K562 (cell line): ENCODE data around the gene DGKE. TPM values are rescaled to one million over a fixed set of nuclear protein-coding genes. Genes with fewer than 3 reads are reported as not detected.
A peak's percentile ranks its signal among the peaks of the same experiment; 100 is the strongest.

Experiments
- ATF7 ChIP-seq: fragments of 450-650 bp; IDR thresholded peaks from 2 replicates; pipeline ENCODE4 v1.7.1; 2014; ENCODE audit warnings: mild to moderate bottlenecking, moderate library complexity
- CXXC5 ChIP-seq: fragments of 250-450 bp; sonication (Bioruptor Pico); IDR thresholded peaks from 2 replicates; pipeline ENCODE4 v1.8.0; 2022; ENCODE audit warnings: inconsistent platforms, mild to moderate bottlenecking, moderate library complexity
- ETV1 ChIP-seq: fragments of 450-650 bp; conservative IDR thresholded peaks from 2 replicates; pipeline ENCODE4 v1.6.1; 2016; ENCODE audit warnings: missing genetic modification characterization, control low read depth, low read depth, missing compliant biosample characterization
- GABPB1 ChIP-seq: sonication (generic); formaldehyde crosslinking; IDR thresholded peaks from 2 replicates; pipeline ENCODE4 v1.8.0; 2022; ENCODE audit warnings: mild to moderate bottlenecking, missing genetic modification reagents
- HNRNPUL1 ChIP-seq: fragments of 200-400 bp; formaldehyde crosslinking; IDR thresholded peaks from 2 replicates; pipeline ENCODE4 v1.6.1; 2017; ENCODE audit warnings: low read length
- KDM1A ChIP-seq, 2 experiments: fragments of 450-650 bp; IDR thresholded peaks; 2 replicates each; pipeline ENCODE4 v1.6.1; 2016; ENCODE audit warnings: mild to moderate bottlenecking in 2 of 2
- L3MBTL2 ChIP-seq: fragments of 450-650 bp; IDR thresholded peaks from 2 replicates; pipeline ENCODE4 v1.6.1; 2016; ENCODE audit warnings: mild to moderate bottlenecking, moderate library complexity
- POLR2G ChIP-seq: fragments of 200-400 bp; formaldehyde crosslinking; IDR thresholded peaks from 2 replicates; pipeline ENCODE4 v1.6.1; 2017; ENCODE audit warnings: low read depth, mild to moderate bottlenecking, antibody characterized with exemption, low read length, moderate library complexity
- POLR2H ChIP-seq: IDR thresholded peaks from 2 replicates; pipeline ENCODE4 v1.6.1; 2016; ENCODE audit warnings: missing genetic modification characterization, low read depth, mild to moderate bottlenecking, control low read depth, missing compliant biosample characterization, moderate library complexity
- SAFB ChIP-seq: fragments of 200-400 bp; formaldehyde crosslinking; IDR thresholded peaks from 2 replicates; pipeline ENCODE4 v1.6.1; 2017; ENCODE audit warnings: low read depth, low read length, borderline replicate concordance
- SMAD4 ChIP-seq: fragments of 250-450 bp; sonication (Bioruptor Pico); conservative IDR thresholded peaks from 2 replicates; pipeline ENCODE4 v1.8.0; 2021; ENCODE audit warnings: inconsistent platforms, mild to moderate bottlenecking, moderate library complexity
- STAG1 ChIP-seq: sonication (generic); formaldehyde crosslinking; IDR thresholded peaks from 2 replicates; pipeline ENCODE4 v1.5.0; 2020; ENCODE audit warnings: missing genetic modification reagents, borderline replicate concordance
- ZEB2 ChIP-seq: fragments of 450-650 bp; IDR thresholded peaks from 2 replicates; pipeline ENCODE4 v1.6.1; 2016
- ZNF766 ChIP-seq: fragments of 200-800 bp; sonication (Bioruptor generic); conservative IDR thresholded peaks from 2 replicates; pipeline ENCODE4 v1.6.1; 2016; ENCODE audit warnings: missing genetic modification characterization, missing compliant biosample characterization
- polyA plus RNA-seq, 8 experiments: library from polyadenylated mRNA; depleted of rRNA in 4 of 8; stranded (reverse) in 5 of 8; unstranded in 3 of 8; fragments of >200 nt; fragmentation: Nextera tagmentation in 2 of 8; fragmentation: Illumina TruSeq in 1 of 8; extraction: Ambion mirVana in 2 of 8; extraction: Trizol in 1 of 8; gene quantifications; 2 replicates each; pipeline versions ENCODE4 v1.2.1 to v1.2.3, GENCODE V29; 2011 to 2014; ENCODE audit warnings: inconsistent platforms in 1 of 8, missing spikeins in 1 of 8
- total RNA-seq, 7 experiments: library from RNA; depleted of rRNA in 6 of 7; stranded (reverse); fragments of >200 nt in 6 of 7; fragmentation: Illumina TruSeq in 2 of 7; extraction: Trizol in 2 of 7; gene quantifications; 2 replicates each; pipeline versions ENCODE4 v1.2.1 to v1.2.3, GENCODE V29; 2011 to 2021; ENCODE audit warnings: low replicate concordance in 1 of 7
- TF ChIP-seq, protein P1 (sequence below), 2 experiments: IDR thresholded peaks; 2 replicates each; pipeline ENCODE4 v1.6.1; 2012; ENCODE audit warnings: improper control_type of control experiment in 2 of 2, low read depth in 2 of 2, low read length in 2 of 2, borderline replicate concordance in 1 of 2
- TF ChIP-seq, protein P2 (sequence below), 2 experiments: fragments of 450-650 bp in 1 of 2; sonication (generic) in 1 of 2; formaldehyde crosslinking in 1 of 2; IDR thresholded peaks; 2 replicates each; pipeline versions ENCODE4 v1.7.1 to v1.9.0; 2016 to 2022; ENCODE audit warnings: inconsistent platforms in 1 of 2, mild to moderate bottlenecking in 1 of 2, missing genetic modification reagents in 1 of 2

DGKE gene
- total and polyA plus RNA-seq, 9 of the 15 experiments (the other 6 are each of a cell fraction or from before 2014, with no cell fraction given), result 1.3 to 9.9 (median 5.9) TPM

DNA sequence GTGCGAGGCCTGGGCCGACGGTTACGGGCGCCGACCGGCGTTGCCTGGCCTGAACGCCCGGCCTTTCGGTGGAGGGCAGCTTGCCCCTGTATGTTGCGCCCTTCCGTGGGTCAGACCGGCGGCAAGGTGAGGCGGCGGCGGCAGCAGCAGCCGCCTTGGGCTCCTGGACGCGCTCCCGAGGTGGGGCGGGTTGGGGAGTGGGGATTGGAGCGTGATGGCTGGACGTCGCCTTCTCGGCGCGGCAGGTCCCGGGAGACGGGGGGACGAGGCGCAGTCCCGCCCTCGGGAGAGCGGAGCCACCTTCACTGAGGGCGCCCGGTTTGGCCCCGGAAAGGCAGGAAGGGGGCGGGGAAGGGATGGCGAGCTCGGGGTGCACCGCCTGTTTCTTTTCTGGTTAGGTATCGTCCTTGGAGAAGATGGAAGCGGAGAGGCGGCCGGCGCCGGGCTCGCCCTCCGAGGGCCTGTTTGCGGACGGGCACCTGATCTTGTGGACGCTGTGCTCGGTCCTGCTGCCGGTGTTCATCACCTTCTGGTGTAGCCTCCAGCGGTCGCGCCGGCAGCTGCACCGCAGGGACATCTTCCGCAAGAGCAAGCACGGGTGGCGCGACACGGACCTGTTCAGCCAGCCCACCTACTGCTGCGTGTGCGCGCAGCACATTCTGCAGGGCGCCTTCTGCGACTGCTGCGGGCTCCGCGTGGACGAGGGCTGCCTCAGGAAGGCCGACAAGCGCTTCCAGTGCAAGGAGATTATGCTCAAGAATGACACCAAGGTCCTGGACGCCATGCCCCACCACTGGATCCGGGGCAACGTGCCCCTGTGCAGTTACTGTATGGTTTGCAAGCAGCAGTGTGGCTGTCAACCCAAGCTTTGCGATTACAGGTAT, 671 bp downstream of the DGKE start (continued):
- 0 out of 2 replicates have a peak, but pooled peaks have one; percentile 7 for TF ChIP-seq ETV1
- TF ChIP-seq ZEB2, result 0 out of 2 replicates have a peak, but pooled peaks have one; percentile 61
- no peak; the same call in 1 of the 2 replicates for TF ChIP-seq STAG1 (CRISPR knock-in tag)
- TF ChIP-seq, protein P1, sequence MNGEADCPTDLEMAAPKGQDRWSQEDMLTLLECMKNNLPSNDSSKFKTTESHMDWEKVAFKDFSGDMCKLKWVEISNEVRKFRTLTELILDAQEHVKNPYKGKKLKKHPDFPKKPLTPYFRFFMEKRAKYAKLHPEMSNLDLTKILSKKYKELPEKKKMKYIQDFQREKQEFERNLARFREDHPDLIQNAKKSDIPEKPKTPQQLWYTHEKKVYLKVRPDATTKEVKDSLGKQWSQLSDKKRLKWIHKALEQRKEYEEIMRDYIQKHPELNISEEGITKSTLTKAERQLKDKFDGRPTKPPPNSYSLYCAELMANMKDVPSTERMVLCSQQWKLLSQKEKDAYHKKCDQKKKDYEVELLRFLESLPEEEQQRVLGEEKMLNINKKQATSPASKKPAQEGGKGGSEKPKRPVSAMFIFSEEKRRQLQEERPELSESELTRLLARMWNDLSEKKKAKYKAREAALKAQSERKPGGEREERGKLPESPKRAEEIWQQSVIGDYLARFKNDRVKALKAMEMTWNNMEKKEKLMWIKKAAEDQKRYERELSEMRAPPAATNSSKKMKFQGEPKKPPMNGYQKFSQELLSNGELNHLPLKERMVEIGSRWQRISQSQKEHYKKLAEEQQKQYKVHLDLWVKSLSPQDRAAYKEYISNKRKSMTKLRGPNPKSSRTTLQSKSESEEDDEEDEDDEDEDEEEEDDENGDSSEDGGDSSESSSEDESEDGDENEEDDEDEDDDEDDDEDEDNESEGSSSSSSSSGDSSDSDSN (IDR thresholded peaks at IDR 0.05; ENCODE audit: borderline replicate concordance in 1 of 2, low read depth in 2 of 2, low read length in 2 of 2), result peak; percentile 25 to 83; a peak in 3 of 4 replicates
- peak; percentile 73 for TF ChIP-seq POLR2G
- TF ChIP-seq, protein P2, sequence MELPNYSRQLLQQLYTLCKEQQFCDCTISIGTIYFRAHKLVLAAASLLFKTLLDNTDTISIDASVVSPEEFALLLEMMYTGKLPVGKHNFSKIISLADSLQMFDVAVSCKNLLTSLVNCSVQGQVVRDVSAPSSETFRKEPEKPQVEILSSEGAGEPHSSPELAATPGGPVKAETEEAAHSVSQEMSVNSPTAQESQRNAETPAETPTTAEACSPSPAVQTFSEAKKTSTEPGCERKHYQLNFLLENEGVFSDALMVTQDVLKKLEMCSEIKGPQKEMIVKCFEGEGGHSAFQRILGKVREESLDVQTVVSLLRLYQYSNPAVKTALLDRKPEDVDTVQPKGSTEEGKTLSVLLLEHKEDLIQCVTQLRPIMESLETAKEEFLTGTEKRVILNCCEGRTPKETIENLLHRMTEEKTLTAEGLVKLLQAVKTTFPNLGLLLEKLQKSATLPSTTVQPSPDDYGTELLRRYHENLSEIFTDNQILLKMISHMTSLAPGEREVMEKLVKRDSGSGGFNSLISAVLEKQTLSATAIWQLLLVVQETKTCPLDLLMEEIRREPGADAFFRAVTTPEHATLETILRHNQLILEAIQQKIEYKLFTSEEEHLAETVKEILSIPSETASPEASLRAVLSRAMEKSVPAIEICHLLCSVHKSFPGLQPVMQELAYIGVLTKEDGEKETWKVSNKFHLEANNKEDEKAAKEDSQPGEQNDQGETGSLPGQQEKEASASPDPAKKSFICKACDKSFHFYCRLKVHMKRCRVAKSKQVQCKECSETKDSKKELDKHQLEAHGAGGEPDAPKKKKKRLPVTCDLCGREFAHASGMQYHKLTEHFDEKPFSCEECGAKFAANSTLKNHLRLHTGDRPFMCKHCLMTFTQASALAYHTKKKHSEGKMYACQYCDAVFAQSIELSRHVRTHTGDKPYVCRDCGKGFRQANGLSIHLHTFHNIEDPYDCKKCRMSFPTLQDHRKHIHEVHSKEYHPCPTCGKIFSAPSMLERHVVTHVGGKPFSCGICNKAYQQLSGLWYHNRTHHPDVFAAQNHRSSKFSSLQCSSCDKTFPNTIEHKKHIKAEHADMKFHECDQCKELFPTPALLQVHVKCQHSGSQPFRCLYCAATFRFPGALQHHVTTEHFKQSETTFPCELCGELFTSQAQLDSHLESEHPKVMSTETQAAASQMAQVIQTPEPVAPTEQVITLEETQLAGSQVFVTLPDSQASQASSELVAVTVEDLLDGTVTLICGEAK (IDR thresholded peaks at IDR 0.05), result peak; percentile 72
- TF ChIP-seq, protein P2 (CRISPR knock-in tag; IDR thresholded peaks at IDR 0.05), result no peak
- TF ChIP-seq SMAD4 (CRISPR knock-in tag), result peak; percentile 13; the same call in 1 of the 2 replicates
- no peak for TF ChIP-seq POLR2H
- TF ChIP-seq CXXC5 (CRISPR knock-in tag), result peak; percentile 51
- TF ChIP-seq HNRNPUL1, result no peak
- TF ChIP-seq GABPB1 (CRISPR knock-in tag), result peak; percentile 82
- no peak for TF ChIP-seq KDM1A (IDR thresholded peaks at IDR 0.05)
- TF ChIP-seq ZNF766, result no peak
- 0 out of 2 replicates have a peak, but pooled peaks have one; percentile 20 for TF ChIP-seq ATF7
- peak; percentile 75 for TF ChIP-seq SAFB
- peak; percentile 68 for TF ChIP-seq L3MBTL2
